HepG2 (cell line): ENCODE data around the gene PTGR1. TPM values are rescaled to one million over a fixed set of nuclear protein-coding genes. Genes with fewer than 3 reads are reported as not detected.
A peak's percentile ranks its signal among the peaks of the same experiment; 100 is the strongest.

ENCODE experiments used
- DNMT3B ChIP-seq: conservative IDR thresholded peaks from 2 replicates; pipeline ENCODE4 v1.6.1; 2016; ENCODE audit warnings: missing biosample characterization, control low read depth
- FUBP1 ChIP-seq: sonication (generic); formaldehyde crosslinking; IDR thresholded peaks from 2 replicates; pipeline ENCODE4 v1.5.1; 2020; ENCODE audit warnings: missing genetic modification reagents, mild to moderate bottlenecking, borderline replicate concordance
- GPBP1L1 ChIP-seq: sonication (generic); formaldehyde crosslinking; IDR thresholded peaks from 2 replicates; pipeline ENCODE4 v1.5.0; 2020; ENCODE audit warnings: mild to moderate bottlenecking, missing genetic modification reagents
- IRF9 ChIP-seq: sonication (generic); formaldehyde crosslinking; IDR thresholded peaks from 2 replicates; pipeline ENCODE4 v1.8.0; 2022; ENCODE audit warnings: missing genetic modification reagents, mild to moderate bottlenecking, borderline replicate concordance
- NAIF1 ChIP-seq: sonication (generic); formaldehyde crosslinking; IDR thresholded peaks from 2 replicates; pipeline ENCODE4 v1.5.0; 2020; ENCODE audit warnings: mild to moderate bottlenecking, missing genetic modification reagents, borderline replicate concordance
- NR2C2 ChIP-seq: sonication (generic); formaldehyde crosslinking; IDR thresholded peaks from 2 replicates; pipeline ENCODE4 v1.4.0; 2020; ENCODE audit warnings: missing genetic modification reagents, mild to moderate bottlenecking, moderate library complexity, borderline replicate concordance
- POGZ ChIP-seq: sonication (generic); formaldehyde crosslinking; IDR thresholded peaks from 2 replicates; pipeline ENCODE4 v1.4.0; 2020; ENCODE audit warnings: mild to moderate bottlenecking, missing genetic modification reagents
- RELA ChIP-seq: sonication (generic); formaldehyde crosslinking; IDR thresholded peaks from 2 replicates; pipeline ENCODE4 v1.4.0; 2020; ENCODE audit warnings: missing genetic modification reagents
- RFX5 ChIP-seq: IDR thresholded peaks from 2 replicates; pipeline ENCODE4 v1.6.1; 2011; ENCODE audit warnings: low read depth, low read length, improper control_type of control experiment
- RFXANK ChIP-seq: IDR thresholded peaks from 2 replicates; pipeline ENCODE4 v1.6.1; 2016
- SAFB2 ChIP-seq: sonication (generic); formaldehyde crosslinking; IDR thresholded peaks from 2 replicates; pipeline ENCODE4 v1.5.1; 2020; ENCODE audit warnings: missing genetic modification reagents, low read depth, mild to moderate bottlenecking, borderline replicate concordance
- SMAD1 ChIP-seq: sonication (generic); formaldehyde crosslinking; IDR thresholded peaks from 2 replicates; pipeline ENCODE4 v1.4.0; 2020; ENCODE audit warnings: missing genetic modification reagents, low read depth, mild to moderate bottlenecking, borderline replicate concordance
- SRSF4 ChIP-seq: fragments of 200-400 bp; formaldehyde crosslinking; IDR thresholded peaks from one replicate; pipeline ENCODE4 v1.6.1; 2018; ENCODE audit warnings: mild to moderate bottlenecking, low read depth, low read length, moderate library complexity; ENCODE audit not compliant: poor library complexity, severe bottlenecking
- STAG1 ChIP-seq: sonication (generic); formaldehyde crosslinking; IDR thresholded peaks from 2 replicates; pipeline ENCODE4 v1.4.0; 2020; ENCODE audit warnings: missing genetic modification reagents
- SYNCRIP ChIP-seq: fragments of 200-400 bp; formaldehyde crosslinking; IDR thresholded peaks from 2 replicates; pipeline ENCODE4 v1.6.1; 2018; ENCODE audit warnings: mild to moderate bottlenecking, low read depth, low read length; ENCODE audit not compliant: insufficient read depth
- TBP ChIP-seq: sonication (generic); formaldehyde crosslinking; IDR thresholded peaks from 2 replicates; pipeline ENCODE4 v1.5.0; 2020; ENCODE audit warnings: missing genetic modification reagents
- TEF ChIP-seq: sonication (generic); formaldehyde crosslinking; IDR thresholded peaks from 2 replicates; pipeline ENCODE4 v1.5.0; 2020; ENCODE audit warnings: missing genetic modification reagents
- TERF1 ChIP-seq: sonication (generic); formaldehyde crosslinking; IDR thresholded peaks from 2 replicates; pipeline ENCODE4 v1.8.0; 2022; ENCODE audit warnings: mild to moderate bottlenecking, missing genetic modification reagents, moderate library complexity
- ZKSCAN1 ChIP-seq: fragments of 150-350 bp; IDR thresholded peaks from 2 replicates; pipeline ENCODE4 v1.6.1; 2014; ENCODE audit warnings: low read length
- ZNF160 ChIP-seq: sonication (generic); formaldehyde crosslinking; IDR thresholded peaks from 2 replicates; pipeline ENCODE4 v1.8.0; 2022; ENCODE audit warnings: mild to moderate bottlenecking, inconsistent platforms, missing genetic modification reagents
- ZNF230 ChIP-seq: sonication (generic); formaldehyde crosslinking; IDR thresholded peaks from 2 replicates; pipeline ENCODE4 v1.4.0; 2020; ENCODE audit warnings: mild to moderate bottlenecking, missing genetic modification reagents
- ZNF253 ChIP-seq: sonication (generic); formaldehyde crosslinking; IDR thresholded peaks from 2 replicates; pipeline ENCODE4 v1.8.0; 2022; ENCODE audit warnings: mild to moderate bottlenecking, missing genetic modification reagents, borderline replicate concordance
- ZNF558 ChIP-seq: sonication (generic); formaldehyde crosslinking; IDR thresholded peaks from 2 replicates; pipeline ENCODE4 v1.9.0; 2022; ENCODE audit warnings: mild to moderate bottlenecking, missing genetic modification reagents, borderline replicate concordance
- ZNF775 ChIP-seq: sonication (generic); formaldehyde crosslinking; IDR thresholded peaks from 2 replicates; pipeline ENCODE4 v1.4.0; 2020; ENCODE audit warnings: missing genetic modification reagents, mild to moderate bottlenecking, moderate library complexity, borderline replicate concordance
- polyA plus RNA-seq, 8 experiments: library from polyadenylated mRNA; depleted of rRNA in 3 of 8; stranded (reverse) in 7 of 8; unstranded in 1 of 8; fragments of >200 nt; fragmentation: Illumina TruSeq in 4 of 8; extraction: Trizol in 4 of 8; gene quantifications; 2 replicates each; pipeline versions ENCODE4 v1.2.1 to v1.2.3, GENCODE V29; 2011 to 2016; ENCODE audit warnings: low read depth in 4 of 8, missing spikeins in 1 of 8, mixed read lengths in 1 of 8; ENCODE audit not compliant: insufficient read depth in 1 of 8
- total RNA-seq, 5 experiments: library from RNA; depleted of rRNA; stranded (reverse); fragments of >200 nt; fragmentation: Illumina TruSeq; extraction: Trizol; gene quantifications; 2 replicates each; pipeline ENCODE4 v1.2.3, GENCODE V29; 2016; ENCODE audit warnings: low read depth in 1 of 5

Gene PTGR1
- total and polyA plus RNA-seq, 2 of the 13 experiments (the other 11 are each of a cell fraction or from before 2014, with no cell fraction given), result 6.0 to 15.8 TPM

- TF ChIP-seq FUBP1 (CRISPR knock-in tag) (no peak), RFXANK (CRISPR knock-in tag) (no peak; the same call in none of the 2 replicates), TBP (no peak), GPBP1L1 (CRISPR knock-in tag) (no peak), NR2C2 (peak; percentile 94), DNMT3B (CRISPR knock-in tag) (no peak), TEF (CRISPR knock-in tag) (no peak), SRSF4 (no peak), RELA (CRISPR knock-in tag) (peak; percentile 49; the same call in 1 of the 2 replicates), NAIF1 (CRISPR knock-in tag) (no peak), SAFB2 (CRISPR knock-in tag) (peak; percentile 47; the same call in 1 of the 2 replicates), SYNCRIP (no peak), SMAD1 (peak; percentile 72; the same call in 1 of the 2 replicates), STAG1 (CRISPR knock-in tag) (peak; percentile 19; the same call in 1 of the 2 replicates), POGZ (CRISPR knock-in tag) (peak; percentile 95), ZNF558 (CRISPR knock-in tag) (no peak), RFX5 (peak; percentile 37; the same call in 1 of the 2 replicates), ZKSCAN1 (no peak), ZNF253 (CRISPR knock-in tag) (no peak), ZNF775 (CRISPR knock-in tag) (no peak; the same call in 1 of the 2 replicates), IRF9 (CRISPR knock-in tag) (peak; percentile 90; the same call in 1 of the 2 replicates), TERF1 (no peak), ZNF230 (CRISPR knock-in tag) (peak; percentile 85), ZNF160 (CRISPR knock-in tag) (peak; percentile 67)
Observed at GRCh38 chr9:111631214-111631971, 31.9 kb upstream of the PTGR1 start, which contains the start of gene DNAJC25 (continued).
